ENCODE data around the gene TMEM219. TPM values are rescaled to one million over a fixed set of nuclear protein-coding genes. Genes with fewer than 3 reads are reported as not detected.

Gene TMEM219
- total and polyA plus RNA-seq, 11 donors: 58.9 to 121 (median 69.8) TPM

- no peaks in the 10 kb centered on the region for H3K27me3 ChIP-seq
- DNase-seq: peak in 1 of 5 donors; percentile 11
- no peak overlapping the region for H3K4me3 ChIP-seq
- H3K9me3 ChIP-seq: no peaks in the 10 kb centered on the region
- peaks cover 0 to 9% (median 0%) of the 10 kb centered on the region in 12 donors for H3K4me1 ChIP-seq
- H3K27ac ChIP-seq: no peak overlapping the region
- intact Hi-C loops (cut with DNase I): no loop called here
- TF ChIP-seq CTCF (IDR thresholded peaks at IDR 0.05): no peak
- no peak for TF ChIP-seq POLR2A (IDR thresholded peaks at IDR 0.05)
- WGBS, 4 donors: 88 to 89% (median 88%) methylated on average over 16 to 17 of the region's 17 CpGs
- peaks cover 6 to 100% (median 99%) of the 10 kb centered on the region in 9 donors for H3K36me3 ChIP-seq
- no peak for ATAC-seq
These were observed 26.6 kb downstream of the TMEM219 start for GRCh38 chr16:29988346-29989075.

- ATAC-seq: no peak
- H3K4me3 ChIP-seq: no peak overlapping the region
- no peak for DNase-seq
- intact Hi-C loops (cut with DNase I): no loop called here
- H3K9me3 ChIP-seq: no peaks in the 10 kb centered on the region
- 84 to 89% (median 86%) methylated on average over 23 of the region's 23 CpGs for WGBS, 4 donors
- H3K27me3 ChIP-seq: no peaks in the 10 kb centered on the region
- no peak overlapping the region for H3K27ac ChIP-seq
- H3K4me1 ChIP-seq: peaks cover 0 to 14% (median 3%) of the 10 kb centered on the region in 12 donors
- peaks cover 6 to 97% (median 94%) of the 10 kb centered on the region in 9 donors for H3K36me3 ChIP-seq
- TF ChIP-seq CTCF (IDR thresholded peaks at IDR 0.05) (no peak), POLR2A (IDR thresholded peaks at IDR 0.05) (no peak)
These were observed 27.4 kb downstream of the TMEM219 start for GRCh38 chr16:29989111-29989858.

GRCh38 chr16:29990034-29990433, 28.2 kb downstream of the TMEM219 start:
- no peak for TF ChIP-seq CTCF (IDR thresholded peaks at IDR 0.05)
- TF ChIP-seq POLR2A (IDR thresholded peaks at IDR 0.05): no peak
- Histone ChIP-seq H3K4me1 (peaks cover 0 to 21% (median 10%) of the 10 kb centered on the region in 12 donors), H3K27ac (no peak overlapping the region), H3K4me3 (no peak overlapping the region), H3K9me3 (no peaks in the 10 kb centered on the region), H3K36me3 (peaks cover 6 to 90% (median 87%) of the 10 kb centered on the region in 9 donors), H3K27me3 (no peaks in the 10 kb centered on the region)
- DNase-seq (no peak), ATAC-seq (no peak)
- intact Hi-C loops (cut with DNase I): loop anchor here in 3 of 10 donors (2.0 to 10.0 kb wide), 3 partner anchors 13 to 185 kb away; partner anchors contain the start of genes MAZ (in 1 of the 3), PAGR1 (in 1 of the 3) and PRRT2 (in 1 of the 3)
- WGBS, 4 donors: 89 to 95% (median 93%) methylated on average over 2 of the region's 2 CpGs
